ENCODE data around the gene TIMM50. TPM values are rescaled to one million over a fixed set of nuclear protein-coding genes. Genes with fewer than 3 reads are reported as not detected.

The TIMM50 gene
- total RNA-seq, 1 donor from 2014 or later = 79.3 TPM

DNA sequence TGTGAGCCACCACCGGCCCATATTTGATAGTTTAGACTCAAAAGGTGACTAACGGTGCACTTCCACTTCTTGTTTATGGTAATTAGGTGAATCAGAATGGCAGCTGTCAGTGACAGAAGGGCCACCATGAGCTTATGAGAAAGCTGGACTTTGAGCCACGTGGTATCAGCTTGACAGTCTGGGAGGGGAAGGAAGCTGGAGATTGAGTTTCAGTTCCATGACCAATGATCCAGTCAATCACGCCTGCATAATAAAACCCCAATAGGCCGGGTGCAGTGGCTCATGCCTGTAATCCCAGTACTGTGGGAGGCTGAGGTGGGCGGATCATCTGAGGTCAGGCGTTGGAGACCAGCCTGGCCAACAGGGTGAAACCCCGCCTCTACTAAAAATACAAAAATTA is 43.9 kb downstream of the TIMM50 start:
- no peaks in the 10 kb centered on the region for H3K4me1 Mint-ChIP-seq (ENCODE audit: low read depth)
- TF ChIP-seq, protein P1, sequence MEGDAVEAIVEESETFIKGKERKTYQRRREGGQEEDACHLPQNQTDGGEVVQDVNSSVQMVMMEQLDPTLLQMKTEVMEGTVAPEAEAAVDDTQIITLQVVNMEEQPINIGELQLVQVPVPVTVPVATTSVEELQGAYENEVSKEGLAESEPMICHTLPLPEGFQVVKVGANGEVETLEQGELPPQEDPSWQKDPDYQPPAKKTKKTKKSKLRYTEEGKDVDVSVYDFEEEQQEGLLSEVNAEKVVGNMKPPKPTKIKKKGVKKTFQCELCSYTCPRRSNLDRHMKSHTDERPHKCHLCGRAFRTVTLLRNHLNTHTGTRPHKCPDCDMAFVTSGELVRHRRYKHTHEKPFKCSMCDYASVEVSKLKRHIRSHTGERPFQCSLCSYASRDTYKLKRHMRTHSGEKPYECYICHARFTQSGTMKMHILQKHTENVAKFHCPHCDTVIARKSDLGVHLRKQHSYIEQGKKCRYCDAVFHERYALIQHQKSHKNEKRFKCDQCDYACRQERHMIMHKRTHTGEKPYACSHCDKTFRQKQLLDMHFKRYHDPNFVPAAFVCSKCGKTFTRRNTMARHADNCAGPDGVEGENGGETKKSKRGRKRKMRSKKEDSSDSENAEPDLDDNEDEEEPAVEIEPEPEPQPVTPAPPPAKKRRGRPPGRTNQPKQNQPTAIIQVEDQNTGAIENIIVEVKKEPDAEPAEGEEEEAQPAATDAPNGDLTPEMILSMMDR (IDR thresholded peaks at IDR 0.05; ENCODE audit: unreplicated experiment) = no peak
- no peaks in the 10 kb centered on the region for H3K9me3 Mint-ChIP-seq (ENCODE audit: low read depth)
- peaks cover 3% of the 10 kb centered on the region for H3K36me3 Mint-ChIP-seq (ENCODE audit: insufficient read depth)
- no peaks in the 10 kb centered on the region for H3K27me3 Mint-ChIP-seq
- no peak overlapping the region for H3K27ac Mint-ChIP-seq
- DNase-seq (ENCODE audit: low spot score, unreplicated experiment) = no peak
- H3K4me3 Mint-ChIP-seq (ENCODE audit: low read depth) = no peak overlapping the region

GRCh38 chr19:39525205-39525604 is 44.6 kb downstream of the TIMM50 start:
- DNase-seq (ENCODE audit: low spot score, unreplicated experiment) = no peak
- Mint-ChIP-seq H3K27me3 (no peaks in the 10 kb centered on the region), H3K9me3 (ENCODE audit: low read depth) (no peaks in the 10 kb centered on the region), H3K4me3 (ENCODE audit: low read depth) (no peak overlapping the region), H3K36me3 (ENCODE audit: insufficient read depth) (peaks cover 3% of the 10 kb centered on the region), H3K4me1 (ENCODE audit: low read depth) (no peaks in the 10 kb centered on the region), H3K27ac (no peak overlapping the region)
- TF ChIP-seq, protein P1 (IDR thresholded peaks at IDR 0.05; ENCODE audit: unreplicated experiment) = no peak

- Mint-ChIP-seq H3K27ac (peak overlapping the region; percentile 87), H3K27me3 (no peaks in the 10 kb centered on the region), H3K9me3 (ENCODE audit: low read depth) (no peaks in the 10 kb centered on the region), H3K4me1 (ENCODE audit: low read depth) (peaks cover 2% of the 10 kb centered on the region), H3K4me3 (ENCODE audit: low read depth) (peak overlapping the region; percentile 91), H3K36me3 (ENCODE audit: insufficient read depth) (no peaks in the 10 kb centered on the region)
- TF ChIP-seq, protein P1 (IDR thresholded peaks at IDR 0.05; ENCODE audit: unreplicated experiment) = no peak
- DNase-seq (ENCODE audit: low spot score, unreplicated experiment) = no peak
These were observed 51.2 kb downstream of the TIMM50 start for GRCh38 chr19:39531834-39532232.

- TF ChIP-seq, protein P1 (IDR thresholded peaks at IDR 0.05; ENCODE audit: unreplicated experiment) = peak; percentile 88
- Mint-ChIP-seq H3K36me3 (ENCODE audit: insufficient read depth) (no peaks in the 10 kb centered on the region), H3K4me1 (ENCODE audit: low read depth) (peaks cover 2% of the 10 kb centered on the region), H3K27me3 (no peaks in the 10 kb centered on the region), H3K4me3 (ENCODE audit: low read depth) (peak within 1 kb of the TSS; percentile 91), H3K9me3 (ENCODE audit: low read depth) (no peaks in the 10 kb centered on the region), H3K27ac (peak within 1 kb of the TSS; percentile 88)
- peak; percentile 90 for DNase-seq (ENCODE audit: low spot score, unreplicated experiment)
These were observed 51.8 kb downstream of the TIMM50 start, which contains the start of gene EID2B for GRCh38 chr19:39532233-39533002. TSS of gene EID2B (minus strand) at chr19:39532852. CDS start at chr19:39532802, 50 bp downstream.

GRCh38 chr19:39533003-39533512 is 52.4 kb downstream of the TIMM50 start:
- Mint-ChIP-seq H3K36me3 (ENCODE audit: insufficient read depth) (no peaks in the 10 kb centered on the region), H3K4me1 (ENCODE audit: low read depth) (peaks cover 2% of the 10 kb centered on the region), H3K27me3 (no peaks in the 10 kb centered on the region), H3K9me3 (ENCODE audit: low read depth) (no peaks in the 10 kb centered on the region), H3K4me3 (ENCODE audit: low read depth) (peak overlapping the region; percentile 38), H3K27ac (no peak overlapping the region)
- DNase-seq (ENCODE audit: low spot score, unreplicated experiment) = no peak
- TF ChIP-seq, protein P1 (IDR thresholded peaks at IDR 0.05; ENCODE audit: unreplicated experiment) = no peak

Measured in progenitor cell of endocrine pancreas (in vitro differentiated cells).